ENCODE results near the gene SUCLG2.

Gene SUCLG2

GRCh38 chr3:67661089-67661488, 6.7 kb upstream of the SUCLG2 start:
- no peak for TF ChIP-seq CTCF (IDR thresholded peaks at IDR 0.05; ENCODE audit: low read length)
- TF ChIP-seq EZH2 (IDR thresholded peaks at IDR 0.05; ENCODE audit: borderline replicate concordance, low read length), result no peak
- no peak overlapping the region for H3K9ac ChIP-seq (ENCODE audit: low read length)

GRCh38 chr3:67657192-67657591, 2.8 kb upstream of the SUCLG2 start:
- Histone ChIP-seq H3K27ac (ENCODE audit: low read depth, low read length, poor library complexity, severe bottlenecking) (no peak overlapping the region), H3K27me3 (ENCODE audit: insufficient read depth, low read length) (no peaks in the 10 kb centered on the region), H3F3A (ENCODE audit: insufficient read depth, low read length) (no peaks in the 10 kb centered on the region), H3K4me1 (ENCODE audit: insufficient read depth, low read length, severe bottlenecking) (peaks cover 30% of the 10 kb centered on the region), H3K9ac (ENCODE audit: low read length) (no peak overlapping the region), H4K20me1 (ENCODE audit: insufficient read depth, low read length) (no peaks in the 10 kb centered on the region), H3K79me2 (ENCODE audit: insufficient read depth, low read length) (0 out of 2 replicates have a peak, but pooled peaks cover 7% of the 10 kb centered on the region), H3K9me3 (ENCODE audit: low read length) (no peaks in the 10 kb centered on the region), H3K4me2 (ENCODE audit: low read length) (no peak overlapping the region), H3K4me3 (ENCODE audit: low read depth, low read length, poor library complexity, severe bottlenecking) (no peak overlapping the region), H2AFZ (ENCODE audit: low read length) (no peak overlapping the region), H3K9me2 (ENCODE audit: low read depth, low read length) (no peaks in the 10 kb centered on the region), H3K36me3 (ENCODE audit: insufficient read depth, low read length) (peaks cover 4% of the 10 kb centered on the region; the same call in 1 of the 2 replicates)
- TF ChIP-seq CTCF (IDR thresholded peaks at IDR 0.05; ENCODE audit: low read length), result no peak
- TF ChIP-seq EZH2 (IDR thresholded peaks at IDR 0.05; ENCODE audit: borderline replicate concordance, low read length), result no peak

More at GRCh38 chr3:67661089-67661488, 6.7 kb upstream of the SUCLG2 start:
- Histone ChIP-seq H3K79me2 (ENCODE audit: insufficient read depth, low read length) (no peaks in the 10 kb centered on the region), H3K4me1 (ENCODE audit: insufficient read depth, low read length, severe bottlenecking) (peaks cover under 1% of the 10 kb centered on the region), H3K9me2 (ENCODE audit: low read depth, low read length) (no peaks in the 10 kb centered on the region), H3K4me3 (ENCODE audit: low read depth, low read length, poor library complexity, severe bottlenecking) (no peak overlapping the region), H3K27me3 (ENCODE audit: insufficient read depth, low read length) (no peaks in the 10 kb centered on the region), H3K36me3 (ENCODE audit: insufficient read depth, low read length) (no peaks in the 10 kb centered on the region), H3K27ac (ENCODE audit: low read depth, low read length, poor library complexity, severe bottlenecking) (no peak overlapping the region), H3K9me3 (ENCODE audit: low read length) (no peaks in the 10 kb centered on the region), H2AFZ (ENCODE audit: low read length) (no peak overlapping the region), H3K4me2 (ENCODE audit: low read length) (no peak overlapping the region), H4K20me1 (ENCODE audit: insufficient read depth, low read length) (no peaks in the 10 kb centered on the region), H3F3A (ENCODE audit: insufficient read depth, low read length) (no peaks in the 10 kb centered on the region)

GRCh38 chr3:67656614-67657013, 2.2 kb upstream of the SUCLG2 start:
- Histone ChIP-seq H3K36me3 (ENCODE audit: insufficient read depth, low read length) (peaks cover 4% of the 10 kb centered on the region; the same call in 1 of the 2 replicates), H3F3A (ENCODE audit: insufficient read depth, low read length) (no peaks in the 10 kb centered on the region), H3K27me3 (ENCODE audit: insufficient read depth, low read length) (no peaks in the 10 kb centered on the region), H3K27ac (ENCODE audit: low read depth, low read length, poor library complexity, severe bottlenecking) (no peak overlapping the region), H3K79me2 (ENCODE audit: insufficient read depth, low read length) (0 out of 2 replicates have a peak, but pooled peaks cover 7% of the 10 kb centered on the region), H3K4me3 (ENCODE audit: low read depth, low read length, poor library complexity, severe bottlenecking) (no peak overlapping the region), H3K4me2 (ENCODE audit: low read length) (no peak overlapping the region), H3K9ac (ENCODE audit: low read length) (no peak overlapping the region), H4K20me1 (ENCODE audit: insufficient read depth, low read length) (no peaks in the 10 kb centered on the region), H3K9me2 (ENCODE audit: low read depth, low read length) (no peaks in the 10 kb centered on the region), H2AFZ (ENCODE audit: low read length) (no peak overlapping the region), H3K9me3 (ENCODE audit: low read length) (no peaks in the 10 kb centered on the region), H3K4me1 (ENCODE audit: insufficient read depth, low read length, severe bottlenecking) (peaks cover 35% of the 10 kb centered on the region)
- TF ChIP-seq CTCF (IDR thresholded peaks at IDR 0.05; ENCODE audit: low read length), result no peak
- TF ChIP-seq EZH2 (IDR thresholded peaks at IDR 0.05; ENCODE audit: borderline replicate concordance, low read length), result no peak

All from OCI-LY1 (cell line).